ENCODE measurements around the gene UBE2D1. TPM values are rescaled to one million over a fixed set of nuclear protein-coding genes. Genes with fewer than 3 reads are reported as not detected.

Gene UBE2D1
- total and polyA plus RNA-seq, 2 of the 8 experiments (the other 6 are each of a cell fraction or from before 2014, with no cell fraction given): 21.2 to 33.5 TPM

- no peak overlapping the region for H3K56ac ChIP-seq (replicated peaks; ENCODE audit: insufficient read length, low read depth, low read length)
- 91% methylated on average over 3 of the region's 3 CpGs; no CpG with 5 or more reads in 1 of the 2 experiments for WGBS, 2 experiments (ENCODE audit: extremely low coverage in 1 of 2, insufficient coverage in 1 of 2, insufficient read length in 1 of 2, insufficient replicate concordance in 2 of 2, low coverage in 1 of 2, low lambda C conversion rate in 2 of 2, missing lambda C conversion rate in 1 of 2)
- no peak overlapping the region for H3K27ac ChIP-seq (ENCODE audit: low read depth, low read length)
- H3K4me2 ChIP-seq (ENCODE audit: insufficient read depth in 1 of 2, low read depth in 2 of 2, low read length in 2 of 2): no peak overlapping the region
- FAIRE-seq (no peak), DNase-seq (ENCODE audit: low read depth in 1 of 2, low spot score in 2 of 2) (no peak)
- no peaks in the 10 kb centered on the region for H4K20me1 ChIP-seq (replicated peaks in 1 of 2; ENCODE audit: control insufficient read depth in 1 of 2, insufficient read depth in 2 of 2, low read length in 2 of 2)
- 0 out of 2 replicates have a peak, but pooled peaks cover 4% of the 10 kb centered on the region for H3K23me2 ChIP-seq (ENCODE audit: low read depth, low read length)
- no peak overlapping the region for H3K4ac ChIP-seq (replicated peaks; ENCODE audit: insufficient read length, low read depth, low read length)
- H4K91ac ChIP-seq (replicated peaks; ENCODE audit: insufficient read length, low read length): no peak overlapping the region
- H3K18ac ChIP-seq (ENCODE audit: extremely low read depth, low read length): no peak overlapping the region
- H4K5ac ChIP-seq (ENCODE audit: insufficient read length, low read depth, low read length): no peak overlapping the region
- H3K9me3 ChIP-seq (ENCODE audit: insufficient read depth in 2 of 2, low read depth in 1 of 2, low read length in 1 of 2): no peaks in the 10 kb centered on the region
- no peak overlapping the region for H3K4me3 ChIP-seq (ENCODE audit: extremely low read depth in 1 of 4, insufficient read depth in 2 of 4, low read depth in 3 of 4, low read length in 4 of 4)
- H3K79me2 ChIP-seq (ENCODE audit: control insufficient read depth in 1 of 2, insufficient read depth in 2 of 2, low read length in 2 of 2): peaks cover 5 to 36% of the 10 kb centered on the region in 2 experiments; a peak in 3 of 4 replicates
- peaks cover 9 to 63% (median 30%) of the 10 kb centered on the region in 4 experiments; a peak in 5 of 8 replicates for H3K36me3 ChIP-seq (ENCODE audit: control insufficient read depth in 2 of 4, insufficient read depth in 4 of 4, low read length in 3 of 4)
- peaks cover 0 to 4% (median 1%) of the 10 kb centered on the region in 4 experiments; a peak in 3 of 7 replicates for H3K4me1 ChIP-seq (replicated peaks in 1 of 4; ENCODE audit: control insufficient read depth in 3 of 4, insufficient read depth in 4 of 4, low read length in 3 of 4)
- H2BK120ac ChIP-seq (replicated peaks; ENCODE audit: low read depth, low read length): no peak overlapping the region
- TF ChIP-seq GABPA (IDR thresholded peaks at IDR 0.05; ENCODE audit: borderline replicate concordance, insufficient read depth, low read length) (no peak), PHF8 (conservative IDR thresholded peaks at IDR 0.05; ENCODE audit: low read depth, low read length) (no peak), TCF12 (IDR thresholded peaks at IDR 0.05; ENCODE audit: low read depth, low read length) (no peak), NRF1 (IDR thresholded peaks at IDR 0.05; ENCODE audit: low read depth, low read length) (no peak), TBP (IDR thresholded peaks at IDR 0.05; ENCODE audit: low read depth, low read length) (no peak), USF2 (IDR thresholded peaks at IDR 0.05; ENCODE audit: low read length) (no peak), ASH2L (IDR thresholded peaks at IDR 0.05; ENCODE audit: low read length) (no peak), CEBPB (IDR thresholded peaks at IDR 0.05; ENCODE audit: low read depth, low read length) (no peak), JUN (IDR thresholded peaks at IDR 0.05; ENCODE audit: low read depth, low read length) (no peak)
- TF ChIP-seq, protein P1, sequence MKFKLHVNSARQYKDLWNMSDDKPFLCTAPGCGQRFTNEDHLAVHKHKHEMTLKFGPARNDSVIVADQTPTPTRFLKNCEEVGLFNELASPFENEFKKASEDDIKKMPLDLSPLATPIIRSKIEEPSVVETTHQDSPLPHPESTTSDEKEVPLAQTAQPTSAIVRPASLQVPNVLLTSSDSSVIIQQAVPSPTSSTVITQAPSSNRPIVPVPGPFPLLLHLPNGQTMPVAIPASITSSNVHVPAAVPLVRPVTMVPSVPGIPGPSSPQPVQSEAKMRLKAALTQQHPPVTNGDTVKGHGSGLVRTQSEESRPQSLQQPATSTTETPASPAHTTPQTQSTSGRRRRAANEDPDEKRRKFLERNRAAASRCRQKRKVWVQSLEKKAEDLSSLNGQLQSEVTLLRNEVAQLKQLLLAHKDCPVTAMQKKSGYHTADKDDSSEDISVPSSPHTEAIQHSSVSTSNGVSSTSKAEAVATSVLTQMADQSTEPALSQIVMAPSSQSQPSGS (IDR thresholded peaks at IDR 0.05; ENCODE audit: low read length): no peak
- no peak overlapping the region for H2AFZ ChIP-seq (ENCODE audit: low read length)
- no peak overlapping the region for H2BK12ac ChIP-seq (ENCODE audit: low read depth, low read length)
- H3K14ac ChIP-seq (ENCODE audit: insufficient read length): no peak overlapping the region
- no peak overlapping the region for H2BK20ac ChIP-seq (ENCODE audit: low read length)
- H3K9ac ChIP-seq (replicated peaks in 1 of 4; ENCODE audit: extremely low read depth in 1 of 4, low read depth in 3 of 4, low read length in 3 of 4): no peak overlapping the region
- no peak overlapping the region for H2BK5ac ChIP-seq (ENCODE audit: low read depth, low read length)
- ChIA-PET CTCF (ENCODE audit: partially characterized antibody) (no interaction called here), POLR2A (ENCODE audit: partially characterized antibody) (no interaction called here)
- H3K23ac ChIP-seq (ENCODE audit: insufficient read length): no peak overlapping the region
- H3K27me3 ChIP-seq (replicated peaks in 1 of 4; ENCODE audit: control insufficient read depth in 3 of 4, extremely low read depth in 1 of 4, insufficient read depth in 3 of 4, low read length in 3 of 4): no peaks in the 10 kb centered on the region
- no peaks in the 10 kb centered on the region; the same call in 1 of the 2 replicates for H3K79me1 ChIP-seq (ENCODE audit: low read depth, low read length)
- H2AK5ac ChIP-seq (ENCODE audit: low read depth, low read length): no peak overlapping the region
- no peak overlapping the region for H2BK15ac ChIP-seq (ENCODE audit: low read length)
- H4K8ac ChIP-seq (ENCODE audit: extremely low read depth, insufficient read depth, low read length): no peak overlapping the region
Observed at GRCh38 chr10:58389024-58389423, 54.2 kb downstream of the UBE2D1 start.

Data from H1 (cell line).